ENCODE results near the gene ACOT11.
A peak's percentile ranks its signal among the peaks of the same experiment; 100 is the strongest.
"Not testable (repeated sequence)": the region's sequence is repeated elsewhere in the genome, so short reads cannot be mapped to it uniquely, and the experiment has no call there.

The ACOT11 gene

DNA sequence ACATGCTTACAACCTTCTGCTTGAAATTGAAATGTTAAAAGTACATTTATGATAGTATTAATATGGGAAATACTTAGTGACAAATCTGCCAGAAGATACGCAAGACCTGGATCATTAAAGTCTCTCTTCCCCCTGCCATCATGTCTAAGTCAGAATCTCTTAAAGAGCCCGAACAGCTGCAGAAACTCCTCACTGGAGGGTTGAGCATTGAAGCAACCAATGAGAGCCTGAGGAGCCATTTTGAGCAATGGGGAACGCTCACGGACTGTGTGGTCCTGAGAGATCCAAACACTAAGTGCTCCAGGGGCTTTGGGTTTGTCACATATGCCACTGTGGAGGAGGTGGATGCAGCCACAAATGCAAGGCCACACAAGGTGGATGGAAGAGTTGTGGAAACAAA, 11.4 kb upstream of the ACOT11 start:
- H3K36me3 ChIP-seq (ENCODE audit: control insufficient read depth in 4 of 4, insufficient read depth in 4 of 4, low read length in 3 of 4); H3K9me3 ChIP-seq (ENCODE audit: control extremely low read depth in 1 of 5, control insufficient read depth in 4 of 5, insufficient read depth in 2 of 5, low read depth in 1 of 5, low read length in 4 of 5); DNase-seq; H3K4me3 ChIP-seq (ENCODE audit: control insufficient read depth in 1 of 7, extremely low read depth in 1 of 7, insufficient read depth in 4 of 7, low read depth in 2 of 7, low read length in 6 of 7); H3K27me3 ChIP-seq (replicated peaks in 2 of 5; ENCODE audit: control insufficient read depth in 4 of 5, insufficient read depth in 5 of 5, low read length in 4 of 5); H3K27ac ChIP-seq (ENCODE audit: insufficient read depth in 1 of 2, low read depth in 1 of 2, low read length in 2 of 2, poor library complexity in 1 of 2, severe bottlenecking in 2 of 2); CTCF ChIA-PET: not testable (repeated sequence)
- POLR2A ChIA-PET, result interaction anchor here (0.7 kb wide), 1 partner anchor 103 kb away, joined by 3 read pairs; no protein-coding TSS in a partner anchor
- WGBS (ENCODE audit: insufficient coverage), result 96% methylated on average over 4 of the region's 4 CpGs
- peaks cover 0 to 20% (median 9%) of the 10 kb centered on the region in 4 experiments for H3K4me1 ChIP-seq (ENCODE audit: control extremely low read depth in 1 of 4, control insufficient read depth in 4 of 4, insufficient read depth in 4 of 4, low read length in 3 of 4)

DNA sequence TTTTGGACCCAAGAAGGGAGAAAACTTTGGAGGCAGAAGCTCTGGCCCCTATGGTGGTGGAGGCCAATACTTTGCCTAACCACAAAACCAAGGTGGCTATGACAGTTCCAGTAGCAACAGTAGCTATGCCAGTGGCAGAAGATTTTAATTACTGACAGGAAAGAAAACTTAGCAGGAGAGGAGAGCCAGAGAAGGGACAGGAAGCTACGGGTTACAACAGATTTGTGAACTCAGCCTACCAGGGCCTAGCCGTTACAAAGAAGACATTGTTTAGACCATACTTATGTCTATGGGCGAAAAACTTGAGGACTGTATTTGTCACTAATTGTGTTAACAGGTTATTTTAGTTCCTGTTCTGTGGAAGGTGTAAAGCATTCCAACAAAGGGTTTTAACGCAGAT, 10.4 kb upstream of the ACOT11 start:
- Histone ChIP-seq H3K4me1 (ENCODE audit: control extremely low read depth in 1 of 4, control insufficient read depth in 4 of 4, insufficient read depth in 4 of 4, low read length in 3 of 4) (peaks cover 0 to 30% (median 18%) of the 10 kb centered on the region in 4 experiments), H3K27me3 (replicated peaks in 2 of 5; ENCODE audit: control insufficient read depth in 4 of 5, insufficient read depth in 5 of 5, low read length in 4 of 5) (no peaks in the 10 kb centered on the region), H3K36me3 (ENCODE audit: control insufficient read depth in 4 of 4, insufficient read depth in 4 of 4, low read length in 3 of 4) (no peaks in the 10 kb centered on the region), H3K4me3 (ENCODE audit: control insufficient read depth in 1 of 7, extremely low read depth in 1 of 7, insufficient read depth in 4 of 7, low read depth in 2 of 7, low read length in 6 of 7) (no peak overlapping the region), H3K9me3 (ENCODE audit: control extremely low read depth in 1 of 5, control insufficient read depth in 4 of 5, insufficient read depth in 2 of 5, low read depth in 1 of 5, low read length in 4 of 5) (no peaks in the 10 kb centered on the region), H3K27ac (ENCODE audit: insufficient read depth in 1 of 2, low read depth in 1 of 2, low read length in 2 of 2, poor library complexity in 1 of 2, severe bottlenecking in 2 of 2) (no peak overlapping the region)
- WGBS (ENCODE audit: insufficient coverage), result 71% methylated on average over 3 of the region's 4 CpGs
- POLR2A ChIA-PET, result no interaction called here
- no peak for DNase-seq
- CTCF ChIA-PET, result interaction anchor here (1.3 to 1.6 kb wide), 2 partner anchors 10 to 20 kb away, joined by 4 read pairs; partner anchors contain the start of gene ACOT11

DNA sequence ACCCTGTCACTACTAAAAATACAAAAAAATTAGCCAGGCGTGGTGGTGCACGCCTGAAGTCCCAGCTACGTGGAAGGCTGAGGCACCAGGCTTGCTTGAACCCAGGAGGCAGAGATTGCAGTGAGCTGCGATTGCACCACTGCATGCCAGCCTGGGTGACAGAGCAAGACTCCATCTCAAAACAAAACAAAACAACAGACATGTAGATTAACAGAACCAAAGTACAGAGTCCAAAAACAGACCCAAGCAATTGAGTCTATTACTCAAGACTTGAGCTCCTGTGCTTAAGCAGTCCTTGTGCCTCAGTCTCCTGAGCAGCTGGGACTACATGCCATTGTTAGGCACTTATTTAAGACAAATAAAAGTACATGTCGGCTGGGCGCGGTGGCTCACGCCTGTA, 9.5 kb upstream of the ACOT11 start:
- no peak for DNase-seq
- 100% methylated on average over 7 of the region's 8 CpGs for WGBS (ENCODE audit: insufficient coverage)
- Histone ChIP-seq H3K9me3 (ENCODE audit: control extremely low read depth in 1 of 5, control insufficient read depth in 4 of 5, insufficient read depth in 2 of 5, low read depth in 1 of 5, low read length in 4 of 5) (no peaks in the 10 kb centered on the region), H3K36me3 (ENCODE audit: control insufficient read depth in 4 of 4, insufficient read depth in 4 of 4, low read length in 3 of 4) (no peaks in the 10 kb centered on the region), H3K27me3 (replicated peaks in 2 of 5; ENCODE audit: control insufficient read depth in 4 of 5, insufficient read depth in 5 of 5, low read length in 4 of 5) (no peaks in the 10 kb centered on the region), H3K4me3 (ENCODE audit: control insufficient read depth in 1 of 7, extremely low read depth in 1 of 7, insufficient read depth in 4 of 7, low read depth in 2 of 7, low read length in 6 of 7) (no peak overlapping the region), H3K4me1 (ENCODE audit: control extremely low read depth in 1 of 4, control insufficient read depth in 4 of 4, insufficient read depth in 4 of 4, low read length in 3 of 4) (peaks cover 0 to 39% (median 24%) of the 10 kb centered on the region in 4 experiments), H3K27ac (ENCODE audit: insufficient read depth in 1 of 2, low read depth in 1 of 2, low read length in 2 of 2, poor library complexity in 1 of 2, severe bottlenecking in 2 of 2) (no peak overlapping the region)
- ChIA-PET POLR2A (no interaction called here), CTCF (interaction anchor here (1.3 to 1.6 kb wide), 2 partner anchors 9 to 20 kb away, joined by 4 read pairs; partner anchors contain the start of gene ACOT11)

DNA sequence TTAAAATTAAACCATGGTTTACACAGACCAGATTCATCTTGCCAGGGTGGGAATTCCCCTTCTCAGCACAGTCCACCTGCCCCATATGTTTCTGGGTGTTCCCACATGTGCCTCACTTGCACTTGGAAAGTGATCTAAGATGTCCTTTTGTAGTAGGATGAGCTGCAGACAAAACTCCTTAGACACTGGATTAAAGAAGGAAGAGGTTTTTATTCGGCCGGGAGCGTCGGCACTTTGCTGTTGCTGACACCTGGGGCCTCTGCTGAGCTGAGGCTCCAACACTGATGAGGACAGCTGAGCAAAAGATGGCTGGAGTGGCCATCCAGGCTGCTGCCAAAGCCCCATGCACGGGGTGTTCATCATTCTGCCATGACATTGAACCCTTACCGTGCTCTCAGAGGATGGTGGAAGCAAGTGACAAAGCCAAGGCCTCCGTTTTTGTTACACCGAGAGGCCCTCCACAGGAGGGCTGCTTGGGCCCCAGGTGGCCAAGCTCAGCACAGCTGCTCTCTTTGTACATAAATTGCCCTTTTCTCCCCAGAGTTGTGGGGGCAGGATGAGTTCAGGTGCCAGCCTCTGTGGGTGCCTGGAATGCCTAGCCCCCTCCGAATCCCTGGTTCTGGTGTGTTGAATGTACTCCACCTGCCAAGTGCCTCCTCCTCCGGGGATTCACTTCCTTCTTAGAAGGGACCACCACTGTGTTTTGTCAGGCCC, 7.3 kb upstream of the ACOT11 start:
- H3K4me3 ChIP-seq (ENCODE audit: control insufficient read depth in 1 of 7, extremely low read depth in 1 of 7, insufficient read depth in 4 of 7, low read depth in 2 of 7, low read length in 6 of 7), result no peak overlapping the region
- H3K27me3 ChIP-seq (replicated peaks in 2 of 5; ENCODE audit: control insufficient read depth in 4 of 5, insufficient read depth in 5 of 5, low read length in 4 of 5), result no peaks in the 10 kb centered on the region
- peaks cover 0 to 55% (median 24%) of the 10 kb centered on the region in 4 experiments for H3K4me1 ChIP-seq (ENCODE audit: control extremely low read depth in 1 of 4, control insufficient read depth in 4 of 4, insufficient read depth in 4 of 4, low read length in 3 of 4)
- H3K36me3 ChIP-seq (ENCODE audit: control insufficient read depth in 4 of 4, insufficient read depth in 4 of 4, low read length in 3 of 4), result no peaks in the 10 kb centered on the region
- no peak overlapping the region for H3K27ac ChIP-seq (ENCODE audit: insufficient read depth in 1 of 2, low read depth in 1 of 2, low read length in 2 of 2, poor library complexity in 1 of 2, severe bottlenecking in 2 of 2)
- no peak for DNase-seq
- WGBS (ENCODE audit: insufficient coverage), result 96% methylated on average over 10 of the region's 10 CpGs
- no peaks in the 10 kb centered on the region for H3K9me3 ChIP-seq (ENCODE audit: control extremely low read depth in 1 of 5, control insufficient read depth in 4 of 5, insufficient read depth in 2 of 5, low read depth in 1 of 5, low read length in 4 of 5)
- POLR2A ChIA-PET, result no interaction called here
- CTCF ChIA-PET, result interaction anchor here (0.7 to 2.2 kb wide), 5 partner anchors 9 to 41 kb away, joined by 3 to 7 read pairs (median 4); no protein-coding TSS in a partner anchor

DNA sequence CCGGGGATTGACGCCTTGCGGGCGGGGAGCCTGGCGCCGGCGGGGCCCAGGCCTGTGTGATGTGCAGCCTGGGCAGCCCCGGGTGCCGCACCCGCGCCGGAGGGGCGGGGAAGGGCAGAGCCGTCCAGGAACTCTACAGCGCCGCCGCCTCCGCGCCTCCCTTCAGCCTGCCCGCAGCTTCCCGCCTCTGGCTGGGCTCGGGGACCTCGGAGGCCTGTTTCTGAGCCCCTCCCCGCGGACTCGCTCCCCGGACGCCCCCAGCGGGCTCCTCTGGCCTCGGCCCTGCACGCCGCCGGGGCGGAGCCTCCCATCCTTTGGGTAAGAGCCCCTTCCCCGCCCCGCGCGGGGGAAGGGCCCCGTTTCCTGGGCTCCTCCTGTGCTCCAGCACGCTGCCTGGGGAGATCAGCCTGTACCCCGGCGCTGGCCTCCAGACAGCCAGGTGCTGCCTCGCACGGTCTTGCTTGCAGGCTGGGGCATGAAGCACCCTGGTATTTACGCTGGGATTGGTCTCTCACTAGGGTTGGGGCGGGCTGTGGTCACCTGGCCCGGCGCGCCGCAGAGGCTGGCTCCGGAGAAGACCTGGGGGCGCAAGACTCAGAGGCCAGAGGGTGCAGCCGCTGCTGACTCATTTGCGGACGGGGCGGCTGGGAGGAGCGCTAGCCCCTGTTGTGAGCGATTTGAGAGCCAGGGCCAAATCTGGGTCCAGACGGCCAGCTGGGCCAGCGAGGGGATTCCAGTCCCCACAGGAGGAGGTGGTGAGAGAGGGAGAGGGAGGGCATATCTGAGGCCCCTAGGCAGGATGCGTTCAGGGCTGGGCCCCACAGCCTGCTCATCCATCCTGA, 5.7 kb upstream of the ACOT11 start:
- Histone ChIP-seq H3K27ac (ENCODE audit: insufficient read depth in 1 of 2, low read depth in 1 of 2, low read length in 2 of 2, poor library complexity in 1 of 2, severe bottlenecking in 2 of 2) (peak overlapping the region in 1 of 2 experiments; percentile 25), H3K4me1 (ENCODE audit: control extremely low read depth in 1 of 4, control insufficient read depth in 4 of 4, insufficient read depth in 4 of 4, low read length in 3 of 4) (peaks cover 0 to 69% (median 37%) of the 10 kb centered on the region in 4 experiments), H3K9me3 (ENCODE audit: control extremely low read depth in 1 of 5, control insufficient read depth in 4 of 5, insufficient read depth in 2 of 5, low read depth in 1 of 5, low read length in 4 of 5) (no peaks in the 10 kb centered on the region), H3K4me3 (ENCODE audit: control insufficient read depth in 1 of 7, extremely low read depth in 1 of 7, insufficient read depth in 4 of 7, low read depth in 2 of 7, low read length in 6 of 7) (peak overlapping the region; percentile 32 to 75 (median 72)), H3K36me3 (ENCODE audit: control insufficient read depth in 4 of 4, insufficient read depth in 4 of 4, low read length in 3 of 4) (no peaks in the 10 kb centered on the region), H3K27me3 (replicated peaks in 2 of 5; ENCODE audit: control insufficient read depth in 4 of 5, insufficient read depth in 5 of 5, low read length in 4 of 5) (no peaks in the 10 kb centered on the region)
- peak; percentile 46 to 86 (median 72) for DNase-seq
- CTCF ChIA-PET, result interaction anchor here (1.4 to 2.2 kb wide), 2 partner anchors 32 to 43 kb away, joined by 4 to 7 read pairs; no protein-coding TSS in a partner anchor
- 0% methylated on average over 51 of the region's 61 CpGs for WGBS (ENCODE audit: insufficient coverage)
- POLR2A ChIA-PET, result no interaction called here

DNA sequence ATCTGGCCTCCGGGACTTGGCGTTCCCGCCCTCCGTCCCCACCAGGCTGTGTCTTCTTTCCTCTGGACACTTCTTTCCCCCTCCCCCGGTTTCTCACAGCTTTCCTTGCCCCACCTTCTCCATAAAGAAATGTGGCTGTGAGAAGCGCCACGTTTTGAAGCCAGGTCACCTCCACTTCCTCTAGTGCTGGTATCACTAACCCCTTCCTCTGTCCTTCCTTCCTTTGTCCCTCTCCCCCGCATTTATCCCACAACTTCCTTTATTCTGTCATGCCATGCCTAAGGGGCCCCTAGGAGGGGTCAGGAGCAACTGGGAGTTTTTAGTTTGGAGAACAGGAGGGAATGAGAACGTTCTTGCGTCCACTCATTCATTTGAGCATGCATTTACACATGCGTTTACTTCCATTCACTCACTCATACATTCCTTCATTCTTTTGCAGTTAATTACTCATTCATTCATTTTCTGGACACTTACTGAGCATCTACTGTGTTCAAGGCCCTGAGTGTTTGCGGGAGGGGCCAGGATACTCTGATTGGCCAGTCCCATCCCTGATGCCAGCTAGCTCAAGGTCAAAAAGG, 5.0 kb upstream of the ACOT11 start:
- Histone ChIP-seq H3K4me1 (ENCODE audit: control extremely low read depth in 1 of 4, control insufficient read depth in 4 of 4, insufficient read depth in 4 of 4, low read length in 3 of 4) (peaks cover 0 to 70% (median 43%) of the 10 kb centered on the region in 4 experiments), H3K27me3 (replicated peaks in 2 of 5; ENCODE audit: control insufficient read depth in 4 of 5, insufficient read depth in 5 of 5, low read length in 4 of 5) (no peaks in the 10 kb centered on the region), H3K36me3 (ENCODE audit: control insufficient read depth in 4 of 4, insufficient read depth in 4 of 4, low read length in 3 of 4) (no peaks in the 10 kb centered on the region), H3K4me3 (ENCODE audit: control insufficient read depth in 1 of 7, extremely low read depth in 1 of 7, insufficient read depth in 4 of 7, low read depth in 2 of 7, low read length in 6 of 7) (peak overlapping the region in 6 of 7 experiments; percentile 49 to 75 (median 73)), H3K9me3 (ENCODE audit: control extremely low read depth in 1 of 5, control insufficient read depth in 4 of 5, insufficient read depth in 2 of 5, low read depth in 1 of 5, low read length in 4 of 5) (no peaks in the 10 kb centered on the region), H3K27ac (ENCODE audit: insufficient read depth in 1 of 2, low read depth in 1 of 2, low read length in 2 of 2, poor library complexity in 1 of 2, severe bottlenecking in 2 of 2) (peak overlapping the region in 1 of 2 experiments; percentile 25)
- DNase-seq, result peak in 2 of 3 donors; percentile 50 to 59
- CTCF ChIA-PET, result no interaction called here
- 18% methylated on average over 9 of the region's 12 CpGs for WGBS (ENCODE audit: insufficient coverage)
- POLR2A ChIA-PET, result no interaction called here

Measured in common myeloid progenitor, CD34-positive (primary cell).